Endothelial cell of umbilical vein (primary cell): ENCODE results near the gene C2CD4D.

ENCODE experiments used
- CTCF ChIP-seq, 2 donors: IDR thresholded peaks; 1 replicate in 1 of 2; 2 replicates in 1 of 2; pipeline ENCODE4 v1.5.1; 2011; ENCODE audit warnings: low read length in 2 of 2, mild to moderate bottlenecking in 2 of 2, moderate library complexity in 2 of 2, control low read depth in 1 of 2, inconsistent platforms in 1 of 2, low read depth in 1 of 2; ENCODE audit not compliant: insufficient read depth in 1 of 2; ENCODE audit errors: extremely low read depth in 1 of 2
- EZH2 ChIP-seq: IDR thresholded peaks from 2 replicates; pipeline ENCODE4 v1.6.1; 2012; ENCODE audit warnings: borderline replicate concordance, low read depth, mild to moderate bottlenecking, moderate library complexity, low read length, inconsistent platforms; ENCODE audit not compliant: severe bottlenecking
- POLR2A ChIP-seq: IDR thresholded peaks from 2 replicates; pipeline ENCODE4 v1.6.1; 2012; ENCODE audit warnings: low read depth, mild to moderate bottlenecking, control low read depth, low read length
- TF ChIP-seq, protein P1 (sequence below): IDR thresholded peaks from 2 replicates; pipeline ENCODE4 v1.6.1; 2011; ENCODE audit not compliant: insufficient read depth, insufficient read length

GRCh38 chr1:151860504-151861187 is 21.0 kb upstream of the C2CD4D start:
- TF ChIP-seq POLR2A = no peak
- no peak for TF ChIP-seq CTCF (IDR thresholded peaks at IDR 0.05; ENCODE audit: extremely low read depth in 1 of 2, insufficient read depth in 1 of 2, low read depth in 1 of 2, low read length in 2 of 2)
- no peak for TF ChIP-seq EZH2
- TF ChIP-seq, protein P1, sequence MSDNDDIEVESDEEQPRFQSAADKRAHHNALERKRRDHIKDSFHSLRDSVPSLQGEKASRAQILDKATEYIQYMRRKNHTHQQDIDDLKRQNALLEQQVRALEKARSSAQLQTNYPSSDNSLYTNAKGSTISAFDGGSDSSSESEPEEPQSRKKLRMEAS = no peak
